ENCODE measurements around the gene PLSCR4. TPM values are rescaled to one million over a fixed set of nuclear protein-coding genes. Genes with fewer than 3 reads are reported as not detected.
A peak's percentile ranks its signal among the peaks of the same experiment; 100 is the strongest.

Gene PLSCR4
- total RNA-seq, 1 donor from 2014 or later: 1.0 TPM

- Histone ChIP-seq H3K27me3 (no peaks in the 10 kb centered on the region), H3K4me2 (no peak overlapping the region), H3K9me3 (ENCODE audit: low read depth) (no peaks in the 10 kb centered on the region), H3K79me2 (ENCODE audit: low read depth) (no peaks in the 10 kb centered on the region), H4K20me1 (ENCODE audit: low read depth) (no peaks in the 10 kb centered on the region), H3F3A (ENCODE audit: low read depth) (no peaks in the 10 kb centered on the region), H3K4me3 (no peak overlapping the region), H2AFZ (replicated peaks) (no peak overlapping the region), H3K4me1 (no peaks in the 10 kb centered on the region), H3K36me3 (no peaks in the 10 kb centered on the region), H3K27ac (no peak overlapping the region), H3K9ac (no peak overlapping the region)
- no peak for DNase-seq (ENCODE audit: low spot score)
- Mint-ChIP-seq H3K27ac (no peak overlapping the region), H3K4me1 (no peaks in the 10 kb centered on the region), H3K4me3 (no peak overlapping the region), H3K9me3 (no peaks in the 10 kb centered on the region), H3K36me3 (no peaks in the 10 kb centered on the region), H3K27me3 (ENCODE audit: insufficient read depth, low read depth) (no peaks in the 10 kb centered on the region)
- TF ChIP-seq EZH2phosphoT487 (IDR thresholded peaks at IDR 0.05): no peak
- no peak for TF ChIP-seq EZH2 (IDR thresholded peaks at IDR 0.05)
- TF ChIP-seq CTCF (IDR thresholded peaks at IDR 0.05): no peak
These were observed 59.9 kb downstream of the PLSCR4 start for GRCh38 chr3:146191051-146191450.

- H3K9ac ChIP-seq: no peak overlapping the region
- DNase-seq (ENCODE audit: low spot score): peak; percentile 71
- Mint-ChIP-seq H3K27me3 (ENCODE audit: insufficient read depth, low read depth) (no peaks in the 10 kb centered on the region), H3K4me1 (no peaks in the 10 kb centered on the region), H3K27ac (no peak overlapping the region), H3K36me3 (no peaks in the 10 kb centered on the region), H3K4me3 (no peak overlapping the region), H3K9me3 (no peaks in the 10 kb centered on the region)
- H3K4me1 ChIP-seq: no peaks in the 10 kb centered on the region
- TF ChIP-seq EZH2phosphoT487 (IDR thresholded peaks at IDR 0.05) (no peak), CTCF (IDR thresholded peaks at IDR 0.05) (peak; percentile 75), EZH2 (IDR thresholded peaks at IDR 0.05) (no peak)
- no peak overlapping the region for H2AFZ ChIP-seq (replicated peaks)
- H3K4me3 ChIP-seq: no peak overlapping the region
- H3K27me3 ChIP-seq: no peaks in the 10 kb centered on the region
- no peak overlapping the region for H3K27ac ChIP-seq
- H3K36me3 ChIP-seq: no peaks in the 10 kb centered on the region
- H4K20me1 ChIP-seq (ENCODE audit: low read depth): no peaks in the 10 kb centered on the region
- no peaks in the 10 kb centered on the region for H3F3A ChIP-seq (ENCODE audit: low read depth)
- H3K9me3 ChIP-seq (ENCODE audit: low read depth): no peaks in the 10 kb centered on the region
- H3K4me2 ChIP-seq: no peak overlapping the region
- no peaks in the 10 kb centered on the region for H3K79me2 ChIP-seq (ENCODE audit: low read depth)
These were observed 61.3 kb downstream of the PLSCR4 start for GRCh38 chr3:146189519-146190173.

- Histone ChIP-seq H3F3A (ENCODE audit: low read depth) (no peaks in the 10 kb centered on the region), H3K36me3 (no peaks in the 10 kb centered on the region), H3K4me1 (no peaks in the 10 kb centered on the region), H3K79me2 (ENCODE audit: low read depth) (no peaks in the 10 kb centered on the region), H3K27me3 (no peaks in the 10 kb centered on the region), H2AFZ (replicated peaks) (no peak overlapping the region), H3K4me2 (no peak overlapping the region), H3K27ac (no peak overlapping the region), H3K4me3 (no peak overlapping the region), H3K9me3 (ENCODE audit: low read depth) (no peaks in the 10 kb centered on the region), H4K20me1 (ENCODE audit: low read depth) (no peaks in the 10 kb centered on the region), H3K9ac (no peak overlapping the region)
- TF ChIP-seq EZH2 (IDR thresholded peaks at IDR 0.05) (no peak), EZH2phosphoT487 (IDR thresholded peaks at IDR 0.05) (no peak), CTCF (IDR thresholded peaks at IDR 0.05) (peak; percentile 70)
- no peak overlapping the region for H3K4me3 Mint-ChIP-seq
- H3K27me3 Mint-ChIP-seq (ENCODE audit: insufficient read depth, low read depth): no peaks in the 10 kb centered on the region
- H3K36me3 Mint-ChIP-seq: no peaks in the 10 kb centered on the region
- DNase-seq (ENCODE audit: low spot score): peak; percentile 38
- H3K9me3 Mint-ChIP-seq: no peaks in the 10 kb centered on the region
- no peaks in the 10 kb centered on the region for H3K4me1 Mint-ChIP-seq
- H3K27ac Mint-ChIP-seq: no peak overlapping the region
These were observed 63.5 kb downstream of the PLSCR4 start for GRCh38 chr3:146187334-146187950.
